H54 (cell line): Measurements from ENCODE around the gene MFSD6.

Source experiments
- DNase-seq: peaks from one replicate; pipeline ENCODE4 v3.0.0; 2011; ENCODE audit warnings: low spot score, mixed read lengths; ENCODE audit not compliant: insufficient read length
- FAIRE-seq: peaks from 3 replicates; lab custom pipeline; 2011; peaks lifted over from hg19 to GRCh38; lab: Jason Lieb, UNC
- POLR2A ChIP-seq: IDR thresholded peaks from 2 replicates; pipeline ENCODE4 v1.6.1; 2011; ENCODE audit warnings: low read depth, mild to moderate bottlenecking, low read length

Gene MFSD6

GRCh38 chr2:190379249-190379964, 28.7 kb upstream of the MFSD6 start:
- DNase-seq = no peak
- TF ChIP-seq POLR2A = no peak
- no peak for FAIRE-seq

GRCh38 chr2:190380962-190381412, 27.2 kb upstream of the MFSD6 start:
- no peak for FAIRE-seq
- no peak for TF ChIP-seq POLR2A
- DNase-seq = no peak

GRCh38 chr2:190382851-190383250, 25.3 kb upstream of the MFSD6 start:
- no peak for DNase-seq
- TF ChIP-seq POLR2A = no peak
- no peak for FAIRE-seq

- no peak for TF ChIP-seq POLR2A
- no peak for DNase-seq
- no peak for FAIRE-seq
These were observed 20.7 kb upstream of the MFSD6 start for GRCh38 chr2:190387422-190387821.

- DNase-seq = no peak
- no peak for TF ChIP-seq POLR2A
- no peak for FAIRE-seq
These were observed 11.9 kb upstream of the MFSD6 start for GRCh38 chr2:190396271-190396670.

- DNase-seq (no peak), FAIRE-seq (no peak)
- no peak for TF ChIP-seq POLR2A
These were observed 5.1 kb upstream of the MFSD6 start for GRCh38 chr2:190402986-190403603.

GRCh38 chr2:190404487-190404886, 3.7 kb upstream of the MFSD6 start:
- no peak for TF ChIP-seq POLR2A
- DNase-seq = no peak
- no peak for FAIRE-seq

GRCh38 chr2:190405070-190405469, 3.1 kb upstream of the MFSD6 start:
- TF ChIP-seq POLR2A = no peak
- no peak for FAIRE-seq
- no peak for DNase-seq

- FAIRE-seq (no peak), DNase-seq (no peak)
- no peak for TF ChIP-seq POLR2A
These were observed 2.2 kb upstream of the MFSD6 start for GRCh38 chr2:190405995-190406394.

GRCh38 chr2:190406805-190407204, 1.4 kb upstream of the MFSD6 start:
- DNase-seq (no peak), FAIRE-seq (no peak)
- TF ChIP-seq POLR2A = no peak

GRCh38 chr2:190407246-190407661, 901 bp upstream of the MFSD6 start:
- FAIRE-seq = no peak
- DNase-seq = no peak
- no peak for TF ChIP-seq POLR2A

- FAIRE-seq (no peak), DNase-seq (peak; percentile 69)
- peak; percentile 25; the same call in 1 of the 2 replicates for TF ChIP-seq POLR2A
These were observed 550 bp downstream of the MFSD6 start for GRCh38 chr2:190408538-190409271.

GRCh38 chr2:190409616-190410015, 1.5 kb downstream of the MFSD6 start:
- FAIRE-seq (no peak), DNase-seq (no peak)
- no peak for TF ChIP-seq POLR2A

- no peak for FAIRE-seq
- TF ChIP-seq POLR2A = no peak
- no peak for DNase-seq
These were observed 2.0 kb downstream of the MFSD6 start for GRCh38 chr2:190410166-190410565.
